ENCODE data around the gene CHRNA5.

Gene CHRNA5

GRCh38 chr15:78620527-78621421 lies 55.5 kb downstream of the CHRNA5 start, which contains the start of gene CHRNA3:
CHRNA3 (minus strand) TSS chr15:78620996; CDS start chr15:78620794, 202 bp downstream.
- DNase-seq = no peak

- DNase-seq = no peak
Measured at GRCh38 chr15:78621810-78622402, 56.6 kb downstream of the CHRNA5 start.

GRCh38 chr15:78623786-78624497 lies 58.6 kb downstream of the CHRNA5 start:
- DNase-seq = no peak

- no peak for DNase-seq
Measured at GRCh38 chr15:78624651-78625590, 59.6 kb downstream of the CHRNA5 start.

GRCh38 chr15:78625606-78626280 lies 60.4 kb downstream of the CHRNA5 start:
- DNase-seq = no peak

- no peak for DNase-seq
Measured at GRCh38 chr15:78626381-78626995, 61.2 kb downstream of the CHRNA5 start.

- DNase-seq = no peak
Measured at GRCh38 chr15:78627348-78627747, 62.0 kb downstream of the CHRNA5 start.

GRCh38 chr15:78628227-78628626 lies 62.9 kb downstream of the CHRNA5 start:
- no peak for DNase-seq

GRCh38 chr15:78629031-78629715 lies 63.9 kb downstream of the CHRNA5 start:
- no peak for DNase-seq

GRCh38 chr15:78629716-78630065 lies 64.4 kb downstream of the CHRNA5 start:
- no peak for DNase-seq

- DNase-seq = no peak
Measured at GRCh38 chr15:78630886-78631633, 65.7 kb downstream of the CHRNA5 start.

- DNase-seq = no peak
Measured at GRCh38 chr15:78633348-78633747, 68.0 kb downstream of the CHRNA5 start.

- no peak for DNase-seq
Measured at GRCh38 chr15:78634210-78635145, 69.2 kb downstream of the CHRNA5 start.

- DNase-seq = no peak
Measured at GRCh38 chr15:78635346-78635745, 70.0 kb downstream of the CHRNA5 start.

GRCh38 chr15:78636378-78636859 lies 71.1 kb downstream of the CHRNA5 start:
- no peak for DNase-seq

GRCh38 chr15:78637776-78638435 lies 72.6 kb downstream of the CHRNA5 start:
- no peak for DNase-seq

- peak; percentile 20 for DNase-seq
Measured at GRCh38 chr15:78638658-78639314, 73.5 kb downstream of the CHRNA5 start.

Measured in GDM1 (cell line).